ENCODE results near the gene TSSK6.

Gene TSSK6

GRCh38 chr19:19514881-19515641, at the start of gene TSSK6:
TSS of gene TSSK6 (minus strand) at chr19:19515548. CDS start at chr19:19515427, 121 bp downstream.
- no peak for DNase-seq (ENCODE audit: low spot score)

DNA sequence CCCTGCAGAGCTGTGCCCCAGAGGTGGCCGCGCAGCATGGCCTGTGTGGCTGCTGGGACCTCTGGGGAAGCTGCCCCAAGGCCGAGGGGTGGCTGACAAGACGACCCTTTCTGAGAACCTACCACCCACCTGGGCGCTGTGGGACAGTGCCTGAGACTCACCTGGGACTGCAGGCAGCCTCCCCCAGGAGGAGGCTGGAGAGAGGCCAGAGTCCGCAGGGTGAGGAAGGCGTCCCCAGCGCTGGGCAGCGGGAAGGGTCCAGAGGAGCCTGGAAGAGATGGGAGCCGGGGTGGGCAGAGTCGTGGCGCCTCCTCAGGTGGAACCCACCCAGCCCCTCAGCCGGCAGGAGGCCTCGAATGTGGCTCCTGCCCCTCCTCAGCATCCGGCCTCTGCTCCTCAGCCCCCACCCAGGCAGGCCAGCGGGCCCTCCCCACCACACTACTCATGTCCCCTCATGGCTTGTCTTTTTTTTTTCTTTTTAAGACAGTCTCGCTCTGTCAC, 48.0 kb upstream of the TSSK6 start:
- DNase-seq (ENCODE audit: low spot score): no peak

GRCh38 chr19:19562665-19563347, 47.5 kb upstream of the TSSK6 start:
- DNase-seq (ENCODE audit: low spot score): no peak

DNA sequence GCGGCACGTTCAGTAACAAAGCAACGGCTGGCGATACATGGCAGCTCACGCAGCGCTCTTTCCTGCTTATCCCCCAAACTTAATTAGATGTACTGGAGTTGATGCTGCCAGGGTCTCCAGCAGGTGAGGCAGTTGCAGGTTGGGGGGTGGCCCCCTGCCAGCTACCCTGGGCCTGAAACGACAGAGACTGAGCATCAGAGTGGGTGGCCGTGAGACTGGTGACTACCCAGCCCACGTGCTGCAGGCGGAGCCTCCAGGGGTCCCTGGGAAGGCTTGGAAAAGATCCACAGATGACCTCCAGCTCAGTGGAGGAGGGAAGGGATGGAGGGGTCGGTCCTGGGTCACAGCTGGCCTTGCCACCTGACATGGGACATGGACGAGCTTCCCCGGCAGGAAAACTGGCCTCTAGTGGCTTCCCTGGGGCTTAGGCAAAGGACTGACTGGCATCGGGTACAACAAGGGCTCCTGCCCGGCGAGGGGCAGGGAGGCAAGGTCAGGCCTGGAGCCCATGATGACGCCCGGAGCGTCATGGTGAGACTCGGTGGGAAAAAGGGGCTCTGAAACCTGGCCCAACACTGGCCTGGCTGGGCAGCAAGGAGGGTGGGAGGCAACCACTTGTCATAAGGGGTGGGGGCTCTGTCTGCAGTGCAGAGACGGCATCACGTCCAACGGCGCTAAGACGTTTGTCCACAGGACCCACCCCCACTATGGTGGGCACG, 46.8 kb upstream of the TSSK6 start:
- DNase-seq (ENCODE audit: low spot score): no peak

DNA sequence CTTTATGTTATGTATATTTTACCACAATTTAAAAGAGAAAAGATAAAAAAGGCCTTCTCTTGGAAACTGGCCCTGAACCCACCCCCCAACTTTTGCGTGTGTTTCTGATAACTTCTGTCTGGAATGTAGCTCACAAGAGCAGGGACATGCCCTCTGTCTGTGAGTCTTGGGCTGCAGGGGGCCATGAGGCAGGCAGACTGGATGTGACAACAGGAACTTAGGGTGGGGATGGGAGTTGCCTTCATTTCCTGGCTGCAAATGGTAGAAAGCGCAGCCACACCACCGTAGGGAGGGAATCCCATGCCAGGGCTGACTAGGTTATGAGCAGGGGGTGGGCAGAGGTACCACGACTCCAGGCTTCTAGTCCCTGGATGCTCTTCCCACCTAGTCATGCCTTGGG, 44.6 kb upstream of the TSSK6 start:
- DNase-seq (ENCODE audit: low spot score): no peak

- DNase-seq (ENCODE audit: low spot score): no peak
Observed at GRCh38 chr19:19558636-19559035, 43.3 kb upstream of the TSSK6 start.

- DNase-seq (ENCODE audit: low spot score): no peak
Observed at GRCh38 chr19:19558055-19558454, 42.7 kb upstream of the TSSK6 start.

DNA sequence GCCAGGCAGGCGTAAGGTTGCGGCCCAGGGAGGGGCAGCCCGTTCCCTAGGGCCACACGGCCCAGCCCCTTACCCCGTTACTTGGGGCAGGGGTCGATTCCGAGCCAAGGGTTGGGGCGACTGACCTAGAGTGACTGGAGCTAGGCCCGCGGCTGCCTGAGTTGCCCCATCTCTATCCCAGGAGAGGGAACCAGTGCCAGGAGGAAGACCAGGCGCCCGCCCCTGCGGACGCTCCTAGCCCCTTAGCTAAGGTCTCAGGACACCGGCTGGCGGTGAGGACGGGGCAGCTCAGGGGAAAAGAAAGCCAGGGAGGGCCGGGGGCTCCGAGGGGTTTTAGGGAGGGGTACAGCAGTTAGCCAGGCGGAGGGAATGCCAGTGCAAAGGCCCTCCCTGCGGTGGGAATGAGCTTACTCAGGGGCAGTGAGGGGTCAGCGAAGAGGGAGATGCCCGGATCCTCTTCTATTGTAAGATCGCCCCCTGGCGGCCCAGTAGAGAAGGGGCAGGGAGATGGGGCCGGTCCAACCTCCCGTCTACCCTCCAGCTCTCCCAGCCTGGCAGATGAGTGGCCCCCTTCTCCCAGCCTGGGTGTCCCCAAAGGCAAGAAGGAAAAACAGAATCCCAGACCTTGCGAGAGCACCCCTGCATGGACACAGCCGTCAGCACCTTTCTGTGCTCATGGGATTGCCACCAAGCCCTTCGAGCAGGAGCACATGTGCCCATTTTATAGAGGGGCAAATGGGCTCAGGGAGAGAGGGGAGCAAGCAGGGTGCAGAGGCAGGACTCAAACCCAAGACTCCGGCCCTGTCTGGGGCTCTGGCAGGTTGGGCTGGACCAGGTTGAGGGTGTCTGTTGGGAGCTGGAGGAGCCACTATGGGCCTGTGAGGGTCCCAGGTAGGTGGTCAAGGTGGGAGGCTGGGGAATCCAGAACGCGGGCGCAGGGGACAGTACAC, 39.0 kb upstream of the TSSK6 start:
- DNase-seq (ENCODE audit: low spot score): peak; percentile 79

- DNase-seq (ENCODE audit: low spot score): no peak
Observed at GRCh38 chr19:19553670-19554069, 38.3 kb upstream of the TSSK6 start.

DNA sequence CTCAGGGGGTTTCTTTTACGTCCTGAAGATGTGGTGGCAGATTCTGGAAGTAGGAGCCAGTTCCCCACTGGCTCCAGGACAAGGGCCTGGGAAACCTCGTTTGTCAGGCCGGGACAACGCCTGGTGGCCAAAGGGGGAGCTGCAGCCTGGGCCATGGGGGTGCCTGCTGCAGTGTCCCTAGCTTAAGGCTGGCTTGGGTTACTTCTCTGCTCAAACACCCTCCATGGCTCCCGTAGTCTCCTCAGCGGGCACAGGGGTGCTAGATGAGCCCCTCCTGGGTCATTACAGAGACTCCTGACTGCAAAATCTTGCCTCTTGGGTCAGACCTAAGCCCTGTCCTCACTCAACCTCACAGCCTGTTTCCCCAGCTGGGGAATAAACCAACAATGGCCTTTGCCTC, 37.5 kb upstream of the TSSK6 start:
- peak; percentile 82 for DNase-seq (ENCODE audit: low spot score)

- DNase-seq (ENCODE audit: low spot score): peak; percentile 78
Observed at GRCh38 chr19:19551853-19552192, 36.5 kb upstream of the TSSK6 start.

- DNase-seq (ENCODE audit: low spot score): no peak
Observed at GRCh38 chr19:19550972-19551852, 35.9 kb upstream of the TSSK6 start.

DNA sequence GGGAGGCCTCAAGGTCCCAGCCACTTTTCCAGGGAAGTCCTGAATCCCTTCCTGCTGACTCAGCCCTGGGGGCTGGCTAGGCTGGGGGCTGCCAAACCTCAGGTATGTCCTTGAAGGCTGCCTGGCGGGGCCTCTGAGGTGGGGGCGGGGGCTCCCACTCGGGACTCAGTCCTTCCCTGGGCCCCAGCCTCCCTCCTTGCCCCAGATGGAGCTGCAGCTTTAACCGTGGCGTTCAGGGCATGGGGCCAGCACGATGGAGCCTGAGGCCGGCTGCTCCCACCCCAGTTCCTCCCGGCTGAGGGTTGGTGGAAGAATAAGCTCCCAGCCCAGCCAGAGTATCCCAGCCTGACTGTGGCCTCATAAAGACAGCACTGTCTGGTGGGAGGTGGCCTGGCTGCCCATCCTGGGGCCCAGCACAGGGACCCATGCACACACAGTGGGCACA, 35.2 kb upstream of the TSSK6 start:
- DNase-seq (ENCODE audit: low spot score): no peak

DNA sequence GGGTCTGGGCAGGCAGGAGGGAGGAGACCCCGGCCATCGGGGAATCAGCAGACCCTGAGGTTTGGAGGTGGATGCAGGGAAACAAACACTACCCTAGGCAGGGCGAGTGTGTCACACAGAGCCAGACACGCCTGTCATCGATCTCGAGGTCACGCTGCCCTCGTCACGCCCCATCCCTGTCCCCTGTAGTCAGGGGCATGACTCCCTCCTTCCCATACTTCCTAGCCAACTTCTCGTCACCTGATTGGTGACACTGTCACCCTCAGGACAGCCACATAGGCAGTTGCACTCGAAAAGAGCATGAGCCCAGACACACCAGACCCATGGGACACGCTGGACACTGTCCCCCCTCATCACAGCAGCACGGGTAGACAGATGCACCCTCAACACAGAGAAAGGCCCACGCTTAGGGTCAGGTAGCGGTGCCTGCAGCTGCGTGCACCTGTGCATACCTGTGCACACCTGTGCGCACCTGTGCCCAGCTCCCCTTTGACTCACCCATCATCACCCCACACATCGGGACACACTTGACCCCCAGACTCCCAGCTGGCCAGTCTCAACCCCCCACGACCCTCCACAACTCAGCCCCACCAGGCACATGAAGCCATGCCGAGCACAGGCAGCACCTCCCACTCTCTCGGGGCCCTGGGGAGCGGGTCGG, 34.6 kb upstream of the TSSK6 start:
- no peak for DNase-seq (ENCODE audit: low spot score)

DNA sequence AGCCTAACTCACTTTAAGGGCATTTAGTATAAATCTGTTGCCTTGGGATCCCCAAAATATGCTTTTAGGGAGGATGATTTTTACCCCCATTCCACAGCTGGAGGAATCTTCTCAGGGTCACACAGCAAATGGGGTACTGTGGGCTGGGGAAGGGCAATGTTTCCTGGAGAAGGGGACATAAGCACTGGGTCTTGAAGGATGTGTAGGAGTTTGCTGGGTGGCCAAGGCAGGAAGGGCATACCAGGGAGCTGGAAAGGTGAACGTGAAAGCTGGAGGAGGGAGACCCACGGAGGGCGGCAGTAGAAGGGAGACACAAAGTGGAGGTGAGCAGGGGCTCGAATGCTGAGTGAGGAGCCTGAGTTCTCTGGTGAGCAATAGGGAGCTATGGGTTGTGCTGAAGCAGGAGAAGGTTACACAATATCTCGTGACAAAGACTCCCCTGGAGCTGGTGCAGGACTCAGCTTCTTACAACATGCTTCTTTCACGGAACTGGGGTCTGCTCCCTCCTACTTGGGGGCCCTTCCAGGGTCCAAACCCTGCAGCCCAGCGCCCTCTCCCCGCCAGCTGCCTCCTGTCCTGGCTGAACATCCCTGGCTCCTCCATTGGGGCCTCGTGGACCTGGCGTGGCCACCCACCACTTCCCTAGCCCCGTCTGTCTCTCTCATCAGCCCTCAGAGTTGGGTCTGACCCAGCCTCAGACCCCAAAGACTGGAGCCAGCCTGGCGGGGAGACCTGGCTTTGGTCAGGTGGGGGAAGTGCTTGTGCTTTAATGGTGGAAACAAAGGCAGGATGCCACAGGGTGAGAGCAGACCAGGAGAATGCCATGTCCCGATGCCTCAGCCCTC, 33.8 kb upstream of the TSSK6 start:
- DNase-seq (ENCODE audit: low spot score): no peak

- no peak for DNase-seq (ENCODE audit: low spot score)
Observed at GRCh38 chr19:19547674-19548336, 32.5 kb upstream of the TSSK6 start.

DNA sequence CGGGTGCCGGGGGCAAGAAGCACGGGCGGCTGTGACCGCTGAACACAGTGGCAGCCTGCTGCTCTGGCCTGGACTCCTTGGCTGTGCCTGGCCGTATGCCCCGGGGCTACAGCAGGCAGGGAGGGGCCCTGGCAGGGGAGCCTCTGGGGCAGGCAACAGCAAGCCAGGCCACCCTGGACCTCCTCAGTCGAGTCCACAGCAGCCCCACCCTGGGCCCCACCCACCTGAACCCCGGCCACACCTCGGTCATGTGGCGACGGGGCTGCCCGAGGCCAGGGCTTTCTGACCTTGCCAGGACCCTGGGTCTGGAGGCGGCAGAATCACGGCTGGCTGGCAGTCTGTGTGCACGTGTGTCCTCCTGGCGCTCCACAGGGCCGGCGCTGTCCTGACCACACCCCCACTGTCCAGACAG, 31.4 kb upstream of the TSSK6 start:
- no peak for DNase-seq (ENCODE audit: low spot score)

DNA sequence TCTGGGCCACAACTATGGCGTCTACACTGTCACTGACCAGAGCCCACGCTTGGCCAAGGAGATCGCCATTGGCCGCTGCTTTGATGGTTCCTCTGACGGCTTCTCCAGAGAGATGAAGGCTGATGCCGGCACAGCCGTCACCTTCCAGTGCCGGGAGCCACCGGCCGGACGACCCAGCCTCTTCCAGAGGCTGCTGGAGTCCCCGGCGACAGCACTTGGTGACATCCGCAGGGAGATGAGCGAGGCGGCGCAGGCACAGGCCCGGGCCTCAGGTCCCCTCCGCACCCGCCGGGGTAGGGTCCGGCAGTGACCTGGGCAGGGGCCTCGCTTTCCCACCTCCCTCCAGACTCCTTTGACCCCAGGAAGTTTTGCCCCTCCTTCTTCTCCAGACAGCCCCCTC, 30.4 kb upstream of the TSSK6 start:
- DNase-seq (ENCODE audit: low spot score): no peak

Data from AG08396 (cell line).